Neural cell (in vitro differentiated cells): ENCODE data around the gene RFX3. TPM values are rescaled to one million over a fixed set of nuclear protein-coding genes. Genes with fewer than 3 reads are reported as not detected.

Experiments
- H2AFZ ChIP-seq: fragments of 200-600, 300-800 bp; sonication (generic), shearing (Covaris generic); 2 replicates; pipeline ENCODE4 v1.6.0; 2014; ENCODE audit warnings: low read depth, mild to moderate bottlenecking, antibody characterized with exemption, low read length, moderate library complexity
- H3F3A ChIP-seq: fragments of 200-600 bp; shearing (Covaris generic); 2 replicates; pipeline ENCODE4 v1.6.1; 2016; ENCODE audit warnings: mild to moderate bottlenecking, moderate library complexity, mixed read lengths, antibody characterized with exemption, low read length; ENCODE audit not compliant: insufficient read depth, poor library complexity, severe bottlenecking
- H3K27ac ChIP-seq: fragments of 200-600, 300-800 bp; sonication (generic), shearing (Covaris generic); 2 replicates; pipeline ENCODE4 v1.5.1; 2014; ENCODE audit warnings: mild to moderate bottlenecking, low read length, moderate library complexity
- H3K27me3 ChIP-seq: fragments of 300-800, 200-600 bp; sonication (generic), shearing (Covaris generic); 2 replicates; pipeline ENCODE4 v1.6.0; 2014; ENCODE audit warnings: mild to moderate bottlenecking, low read depth, low read length, moderate library complexity; ENCODE audit not compliant: insufficient read depth
- H3K36me3 ChIP-seq: fragments of 300-800, 200-600 bp; sonication (generic), shearing (Covaris generic); 2 replicates; pipeline ENCODE4 v1.5.1; 2014; ENCODE audit warnings: mild to moderate bottlenecking, antibody characterized with exemption, low read length, moderate library complexity; ENCODE audit not compliant: insufficient read depth
- H3K4me2 ChIP-seq: fragments of 300-800, 200-600 bp; sonication (generic), shearing (Covaris generic); 2 replicates; pipeline ENCODE4 v1.6.0; 2014; ENCODE audit warnings: mild to moderate bottlenecking, low read length
- H3K4me3 ChIP-seq: fragments of 300-800, 200-600 bp; sonication (generic), shearing (Covaris generic); 2 replicates; pipeline ENCODE4 v1.5.1; 2014; ENCODE audit warnings: mild to moderate bottlenecking, low read length, moderate library complexity
- H3K79me2 ChIP-seq: fragments of 200-600 bp; shearing (Covaris generic); replicated peaks from 2 replicates; pipeline ENCODE4 v1.6.0; 2014; ENCODE audit warnings: mild to moderate bottlenecking, low read length, moderate library complexity; ENCODE audit not compliant: insufficient read depth
- H3K9ac ChIP-seq: fragments of 300-800, 200-600 bp; sonication (generic), shearing (Covaris generic); 2 replicates; pipeline ENCODE4 v1.6.1; 2016; ENCODE audit warnings: mild to moderate bottlenecking, low read length, mixed read lengths
- H3K9me2 ChIP-seq: fragments of 200-600 bp; shearing (Covaris generic); 2 replicates; pipeline ENCODE4 v1.6.1; 2016; ENCODE audit warnings: mild to moderate bottlenecking, low read length, mixed read lengths; ENCODE audit not compliant: insufficient read depth
- H3K9me3 ChIP-seq: fragments of 200-600, 300-800 bp; sonication (generic), shearing (Covaris generic); 2 replicates; pipeline ENCODE4 v1.6.1; 2016; ENCODE audit warnings: mild to moderate bottlenecking, mixed run types, low read length, moderate library complexity, mixed read lengths
- H4K20me1 ChIP-seq: fragments of 200-600 bp; shearing (Covaris generic); 2 replicates; pipeline ENCODE4 v1.6.1; 2016; ENCODE audit warnings: mild to moderate bottlenecking, mixed run types; ENCODE audit not compliant: insufficient read depth
- CTCF ChIP-seq: fragments of 450-650 bp; IDR thresholded peaks from 2 replicates; pipeline ENCODE4 v1.5.1; 2014; ENCODE audit warnings: antibody characterized with exemption, mild to moderate bottlenecking, moderate library complexity; ENCODE audit not compliant: poor library complexity, severe bottlenecking
- EP300 ChIP-seq: fragments of 450-650 bp; conservative IDR thresholded peaks from 2 replicates; pipeline ENCODE4 v1.6.1; 2014; ENCODE audit warnings: antibody characterized with exemption, mild to moderate bottlenecking, moderate library complexity; ENCODE audit not compliant: poor library complexity, severe bottlenecking
- EZH2 ChIP-seq: fragments of 200-600, 300-800 bp; shearing (Covaris generic), sonication (generic); IDR thresholded peaks from 2 replicates; pipeline ENCODE4 v1.6.1; 2014; ENCODE audit warnings: antibody characterized with exemption, low read length, borderline replicate concordance, mild to moderate bottlenecking; ENCODE audit not compliant: insufficient read depth, poor library complexity, severe bottlenecking
- MXI1 ChIP-seq: fragments of 450-650 bp; conservative IDR thresholded peaks from 2 replicates; pipeline ENCODE4 v1.6.1; 2014; ENCODE audit warnings: antibody characterized with exemption, mild to moderate bottlenecking; ENCODE audit not compliant: poor library complexity, severe bottlenecking
- POLR2AphosphoS5 ChIP-seq: IDR thresholded peaks from 2 replicates; pipeline ENCODE4 v1.6.1; 2012
- RAD21 ChIP-seq: fragments of 450-650 bp; conservative IDR thresholded peaks from 2 replicates; pipeline ENCODE4 v1.6.1; 2014; ENCODE audit warnings: antibody characterized with exemption, mild to moderate bottlenecking, moderate library complexity
- REST ChIP-seq: IDR thresholded peaks from 2 replicates; pipeline ENCODE4 v1.6.1; 2012; ENCODE audit warnings: borderline replicate concordance
- SMC3 ChIP-seq: fragments of 450-650 bp; conservative IDR thresholded peaks from 2 replicates; pipeline ENCODE4 v1.6.1; 2014; ENCODE audit warnings: antibody characterized with exemption, mild to moderate bottlenecking, moderate library complexity; ENCODE audit not compliant: poor library complexity
- TAF1 ChIP-seq: IDR thresholded peaks from 2 replicates; pipeline ENCODE4 v1.6.1; 2012; ENCODE audit warnings: low read depth
- polyA plus RNA-seq: library from polyadenylated mRNA; depleted of rRNA; stranded (reverse); fragments of >200 nt; gene quantifications from 2 replicates; pipeline ENCODE4 v1.2.3, GENCODE V29; 2014

Gene RFX3
- polyA plus RNA-seq, 1 donor from 2014 or later, result 27.6 TPM

- H3K4me3 ChIP-seq, result no peak overlapping the region
- H4K20me1 ChIP-seq, result no peaks in the 10 kb centered on the region
- H3K4me2 ChIP-seq, result no peak overlapping the region
- no peaks in the 10 kb centered on the region for H3K9me3 ChIP-seq
- H3K27ac ChIP-seq, result no peak overlapping the region
- H3K9ac ChIP-seq, result no peak overlapping the region
- no peaks in the 10 kb centered on the region for H3K79me2 ChIP-seq
- no peaks in the 10 kb centered on the region for H3K27me3 ChIP-seq
- H2AFZ ChIP-seq, result no peak overlapping the region
- no peaks in the 10 kb centered on the region for H3K9me2 ChIP-seq
- no peaks in the 10 kb centered on the region for H3K36me3 ChIP-seq
- no peaks in the 10 kb centered on the region for H3F3A ChIP-seq
- TF ChIP-seq MXI1, result no peak
- no peak for TF ChIP-seq EZH2
- TF ChIP-seq EP300, result no peak
- TF ChIP-seq RAD21, result no peak
- no peak for TF ChIP-seq CTCF
- no peak for TF ChIP-seq SMC3
- TF ChIP-seq REST, result no peak
- TF ChIP-seq TAF1, result no peak
- TF ChIP-seq POLR2AphosphoS5, result no peak
Observed at GRCh38 chr9:3410461-3410860, 115.3 kb downstream of the RFX3 start.

- TF ChIP-seq CTCF (no peak), RAD21 (no peak), TAF1 (no peak), SMC3 (no peak), MXI1 (no peak), POLR2AphosphoS5 (no peak), EP300 (no peak), EZH2 (no peak)
- Histone ChIP-seq H3K27ac (no peak overlapping the region), H3K4me3 (no peak overlapping the region)
Observed at GRCh38 chr9:3409453-3409852, 116.3 kb downstream of the RFX3 start.

More at GRCh38 chr9:3409453-3409852, 116.3 kb downstream of the RFX3 start:
- Histone ChIP-seq H3K9me3 (no peaks in the 10 kb centered on the region), H3K79me2 (no peaks in the 10 kb centered on the region), H3K9me2 (no peaks in the 10 kb centered on the region), H3K9ac (no peak overlapping the region), H3F3A (no peaks in the 10 kb centered on the region), H3K27me3 (no peaks in the 10 kb centered on the region), H3K36me3 (no peaks in the 10 kb centered on the region), H2AFZ (no peak overlapping the region), H4K20me1 (no peaks in the 10 kb centered on the region), H3K4me2 (no peak overlapping the region)
